HAP-1 (cell line): Measurements from ENCODE around the gene DMTF1.
"Not testable (repeated sequence)": the region's sequence is repeated elsewhere in the genome, so short reads cannot be mapped to it uniquely, and the experiment has no call there.

Experiments used
- DNase-seq, 2 experiments: peaks; one replicate each; pipeline ENCODE4 v3.0.0-alpha.2; 2016 to 2020; ENCODE audit warnings: low spot score in 2 of 2
- H3K27me3 ChIP-seq: fragments of 250-450 bp; sonication (Bioruptor Pico); 2 replicates; pipeline ENCODE4 v1.5.1; 2020; ENCODE audit warnings: low read depth, mild to moderate bottlenecking, moderate library complexity
- H3K36me3 ChIP-seq: fragments of 250-450 bp; sonication (Bioruptor Pico); replicated peaks from 2 replicates; pipeline ENCODE4 v1.5.1; 2020; ENCODE audit warnings: mild to moderate bottlenecking
- H3K4me1 ChIP-seq: fragments of 250-450 bp; sonication (Bioruptor Pico); 2 replicates; pipeline ENCODE4 v1.5.1; 2020; ENCODE audit warnings: mild to moderate bottlenecking
- H3K4me3 ChIP-seq: fragments of 250-450 bp; sonication (Bioruptor Pico); 2 replicates; pipeline ENCODE4 v1.5.1; 2020; ENCODE audit warnings: mild to moderate bottlenecking, moderate library complexity
- H3K9me3 ChIP-seq: fragments of 250-450 bp; sonication (Bioruptor Pico); 2 replicates; pipeline ENCODE4 v1.5.1; 2020; ENCODE audit warnings: mild to moderate bottlenecking, moderate library complexity
- in situ Hi-C: fragments of 300-500 bp; cut with MboI; formaldehyde crosslinking; loops from 3 replicates; pipeline ENCODE4 v1.14.3; 2020; ENCODE audit warnings: low sequenced_read_pairs, inconsistent platforms, mixed read lengths

The DMTF1 gene

GRCh38 chr7:87226495-87226894, 74.2 kb downstream of the DMTF1 start:
- Histone ChIP-seq H3K27me3 (0 out of 2 replicates have a peak, but pooled peaks cover 7% of the 10 kb centered on the region), H3K36me3 (no peaks in the 10 kb centered on the region), H3K4me3 (no peak overlapping the region), H3K4me1 (no peaks in the 10 kb centered on the region), H3K9me3 (no peaks in the 10 kb centered on the region)
- in situ Hi-C loops, result loop anchor here (25.0 kb wide), 2 partner anchors 164 to 289 kb away; partner anchors contain the start of gene ELAPOR2
- DNase-seq, result no peak

- no peak for DNase-seq
- H3K27me3 ChIP-seq, result 0 out of 2 replicates have a peak, but pooled peaks cover 2% of the 10 kb centered on the region
- no peaks in the 10 kb centered on the region for H3K36me3 ChIP-seq
- no peaks in the 10 kb centered on the region for H3K4me1 ChIP-seq
- no peak overlapping the region for H3K4me3 ChIP-seq
- H3K9me3 ChIP-seq, result no peaks in the 10 kb centered on the region
- in situ Hi-C loops, result loop anchor here (25.0 kb wide), 2 partner anchors 169 to 294 kb away; partner anchors contain the start of gene ELAPOR2
Measured at GRCh38 chr7:87231258-87231657, 79.0 kb downstream of the DMTF1 start.

- no peak for DNase-seq
- no peaks in the 10 kb centered on the region for H3K27me3 ChIP-seq
- no peak overlapping the region for H3K4me3 ChIP-seq
- no peaks in the 10 kb centered on the region for H3K9me3 ChIP-seq
- no peaks in the 10 kb centered on the region for H3K4me1 ChIP-seq
- in situ Hi-C loops, result loop anchor here (25.0 kb wide), 2 partner anchors 169 to 294 kb away; partner anchors contain the start of gene ELAPOR2
- no peaks in the 10 kb centered on the region for H3K36me3 ChIP-seq
Measured at GRCh38 chr7:87231711-87232110, 79.5 kb downstream of the DMTF1 start.

DNA sequence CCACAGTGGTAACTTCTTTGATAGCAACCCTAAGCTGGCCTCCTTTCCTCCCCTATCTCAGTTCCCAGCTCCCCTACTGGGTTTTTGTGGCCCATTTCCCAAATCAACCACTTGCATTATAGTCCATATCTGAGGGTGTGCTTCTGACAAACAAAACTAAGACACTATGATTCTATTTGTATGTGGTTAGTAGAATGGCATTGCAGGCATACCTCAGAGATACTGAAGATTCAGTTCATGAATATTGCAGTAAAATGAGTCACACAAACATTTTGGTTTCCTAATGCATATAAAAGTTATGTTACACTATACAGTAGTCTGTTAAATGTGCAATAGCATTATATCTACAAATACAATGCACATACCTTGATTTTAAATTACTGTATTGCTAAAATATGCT, 82.7 kb downstream of the DMTF1 start:
- no peak for DNase-seq
- Histone ChIP-seq H3K27me3 (no peaks in the 10 kb centered on the region), H3K36me3 (no peaks in the 10 kb centered on the region), H3K9me3 (no peaks in the 10 kb centered on the region), H3K4me1 (no peaks in the 10 kb centered on the region), H3K4me3 (no peak overlapping the region)
- in situ Hi-C loops, result loop anchor here (25.0 kb wide), 2 partner anchors 173 to 298 kb away; partner anchors contain the start of gene ELAPOR2

GRCh38 chr7:87238464-87239051, 86.3 kb downstream of the DMTF1 start:
- not testable (repeated sequence) for H3K36me3 ChIP-seq, H3K27me3 ChIP-seq, DNase-seq, H3K4me1 ChIP-seq, H3K4me3 ChIP-seq, H3K9me3 ChIP-seq
- in situ Hi-C loops, result loop anchor here (25.0 kb wide), 2 partner anchors 176 to 301 kb away; partner anchors contain the start of gene ELAPOR2

DNA sequence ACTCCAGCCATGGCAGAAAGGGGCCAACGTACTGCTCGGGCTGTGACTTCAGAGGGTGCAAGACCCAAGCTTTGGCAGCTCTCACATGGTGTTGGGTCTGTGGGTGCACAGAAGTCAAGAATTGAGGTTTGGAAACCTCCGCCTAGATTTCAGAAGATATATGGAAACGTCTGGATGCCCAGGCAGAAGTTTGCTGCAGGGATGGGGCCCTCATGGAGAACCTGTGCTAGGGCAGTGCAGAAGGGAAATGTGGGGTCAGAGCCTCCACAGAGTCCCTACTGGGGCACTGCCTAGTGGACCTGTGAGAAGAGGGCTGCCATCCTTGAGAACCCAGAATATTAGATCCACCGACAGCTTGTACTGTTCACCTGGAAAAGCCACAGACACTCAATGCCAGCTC, 93.4 kb downstream of the DMTF1 start:
- not testable (repeated sequence) for DNase-seq, H3K4me1 ChIP-seq, H3K9me3 ChIP-seq, H3K36me3 ChIP-seq, H3K4me3 ChIP-seq, H3K27me3 ChIP-seq
- in situ Hi-C loops, result loop anchor here (25.0 kb wide), 2 partner anchors 183 to 308 kb away; partner anchors contain the start of gene ELAPOR2
